ENCODE data around the gene AFF3.

AFF3 gene

GRCh38 chr2:99680946-99681345, 461.4 kb downstream of the AFF3 start:
- no peak for DNase-seq (ENCODE audit: extremely low spot score)
- ChIA-PET POLR2A (no interaction called here), CTCF (interaction anchor here (1.1 to 1.6 kb wide), 3 partner anchors 9 to 42 kb away, joined by 3 to 8 read pairs (median 6); no protein-coding TSS in a partner anchor)
- TF ChIP-seq CTCF (IDR thresholded peaks at IDR 0.05; ENCODE audit: control extremely low read depth, extremely low read depth, low read depth, missing control alignments), result no peak

GRCh38 chr2:99679518-99679917, 462.9 kb downstream of the AFF3 start:
- no peak for TF ChIP-seq CTCF (IDR thresholded peaks at IDR 0.05; ENCODE audit: control extremely low read depth, extremely low read depth, low read depth, missing control alignments)
- CTCF ChIA-PET, result no interaction called here
- POLR2A ChIA-PET, result no interaction called here
- no peak for DNase-seq (ENCODE audit: extremely low spot score)

GRCh38 chr2:99678625-99679024, 463.8 kb downstream of the AFF3 start:
- POLR2A ChIA-PET, result no interaction called here
- DNase-seq (ENCODE audit: extremely low spot score), result no peak
- CTCF ChIA-PET, result no interaction called here
- TF ChIP-seq CTCF (IDR thresholded peaks at IDR 0.05; ENCODE audit: control extremely low read depth, extremely low read depth, low read depth, missing control alignments), result no peak

GRCh38 chr2:99677814-99678213, 464.6 kb downstream of the AFF3 start:
- no peak for DNase-seq (ENCODE audit: extremely low spot score)
- POLR2A ChIA-PET, result no interaction called here
- CTCF ChIA-PET, result no interaction called here
- TF ChIP-seq CTCF (IDR thresholded peaks at IDR 0.05; ENCODE audit: control extremely low read depth, extremely low read depth, low read depth, missing control alignments), result no peak

GRCh38 chr2:99675130-99675661, 467.2 kb downstream of the AFF3 start:
- ChIA-PET CTCF (no interaction called here), POLR2A (no interaction called here)
- TF ChIP-seq CTCF (IDR thresholded peaks at IDR 0.05; ENCODE audit: control extremely low read depth, extremely low read depth, low read depth, missing control alignments), result no peak
- DNase-seq (ENCODE audit: extremely low spot score), result no peak

GRCh38 chr2:99674090-99674489, 468.3 kb downstream of the AFF3 start:
- ChIA-PET POLR2A (no interaction called here), CTCF (no interaction called here)
- no peak for DNase-seq (ENCODE audit: extremely low spot score)
- no peak for TF ChIP-seq CTCF (IDR thresholded peaks at IDR 0.05; ENCODE audit: control extremely low read depth, extremely low read depth, low read depth, missing control alignments)
